Endodermal cell (in vitro differentiated cells): ENCODE measurements around the gene PACSIN2. TPM values are rescaled to one million over a fixed set of nuclear protein-coding genes. Genes with fewer than 3 reads are reported as not detected.

Experiments used
- DNase-seq: peaks from one replicate; pipeline ENCODE4 v3.0.0-alpha.2; 2017
- H3K27ac ChIP-seq: 2 replicates; pipeline ENCODE4 v1.5.1; 2013; ENCODE audit warnings: mild to moderate bottlenecking, low read depth, low read length, moderate library complexity
- H3K27me3 ChIP-seq: 2 replicates; pipeline ENCODE4 v1.6.1; 2013; ENCODE audit warnings: mild to moderate bottlenecking, low read length, moderate library complexity; ENCODE audit not compliant: insufficient read depth, control insufficient read depth, poor library complexity, severe bottlenecking
- H3K36me3 ChIP-seq: 2 replicates; pipeline ENCODE4 v1.7.0; 2013; ENCODE audit warnings: mild to moderate bottlenecking, low read length, moderate library complexity; ENCODE audit not compliant: control insufficient read depth, insufficient read depth
- H3K4me1 ChIP-seq: one replicate; pipeline ENCODE4 v1.7.0; 2013; ENCODE audit warnings: low read length; ENCODE audit not compliant: control insufficient read depth, insufficient read depth
- H3K4me3 ChIP-seq: 2 replicates; pipeline ENCODE4 v1.5.1; 2013; ENCODE audit warnings: mild to moderate bottlenecking, low read length, moderate library complexity
- H3K9ac ChIP-seq: 2 replicates; pipeline ENCODE4 v1.6.1; 2013; ENCODE audit warnings: mild to moderate bottlenecking, low read length, moderate library complexity; ENCODE audit not compliant: poor library complexity, severe bottlenecking; ENCODE audit errors: extremely low read depth
- H3K9me3 ChIP-seq: 2 replicates; pipeline ENCODE4 v1.6.1; 2013; ENCODE audit warnings: mild to moderate bottlenecking, low read length, moderate library complexity; ENCODE audit not compliant: control insufficient read depth
- H3K27ac Mint-ChIP-seq: 2 replicates; pipeline ENCODE4 v1.8.0; 2020; ENCODE audit warnings: mixed read lengths
- H3K27me3 Mint-ChIP-seq: 2 replicates; pipeline ENCODE4 v1.8.0; 2021; ENCODE audit warnings: mild to moderate bottlenecking, mixed read lengths; ENCODE audit not compliant: insufficient read depth
- H3K36me3 Mint-ChIP-seq: 2 replicates; pipeline ENCODE4 v1.8.0; 2020; ENCODE audit warnings: low read depth, mixed read lengths
- H3K4me1 Mint-ChIP-seq: 2 replicates; pipeline ENCODE4 v1.8.0; 2020; ENCODE audit warnings: mixed read lengths
- H3K4me3 Mint-ChIP-seq: 2 replicates; pipeline ENCODE4 v1.8.0; 2020; ENCODE audit warnings: mild to moderate bottlenecking, moderate library complexity, mixed read lengths
- H3K9me3 Mint-ChIP-seq: 2 replicates; pipeline ENCODE4 v1.8.0; 2020; ENCODE audit warnings: mild to moderate bottlenecking, mixed read lengths
- WGBS, 2 experiments: methylation state at CpG; one replicate each; pipeline versions ENCODE4 v1.1.5 to v1.1.7; 2013; ENCODE audit warnings: missing lambda C conversion rate in 2 of 2, mixed read lengths in 1 of 2; ENCODE audit not compliant: insufficient coverage in 1 of 2, insufficient read length in 1 of 2; 5-methylcytosine and 5-hydroxymethylcytosine counted together
- long read RNA-seq, 4 experiments: library from polyadenylated mRNA in 2 of 4; library from RNA in 1 of 4; library from capped mRNA in 1 of 4; stranded (forward) in 3 of 4; unstranded in 1 of 4; transcript quantifications; one replicate each; pipeline ENCODE4 v2.0.0, GENCODE V29; 2020 to 2021; ENCODE audit warnings: inconsistent platforms in 1 of 4
- polyA plus RNA-seq, 2 experiments: library from polyadenylated mRNA; stranded (reverse); fragments of 50-300 nt; gene quantifications; one replicate each; pipeline ENCODE4 v1.2.3, GENCODE V29; 2013
- total RNA-seq, 2 donors: library from RNA; stranded (reverse); fragmentation: NEBNext Ultra II Directional in 1 of 2; extraction: Animal tissue kit (Norgen Biotek cat#: 25700) in 1 of 2; gene quantifications; 2 replicates in 1 of 2; 3 replicates in 1 of 2; pipeline ENCODE4 v1.2.1, GENCODE V29; 2021
- TF ChIP-seq, protein P1 (sequence below): fragments of 200-600 bp; sonication (generic); conservative IDR thresholded peaks from 2 replicates; pipeline ENCODE4 v1.5.0; 2021; ENCODE audit warnings: antibody characterized with exemption, mild to moderate bottlenecking

The PACSIN2 gene, protein sequence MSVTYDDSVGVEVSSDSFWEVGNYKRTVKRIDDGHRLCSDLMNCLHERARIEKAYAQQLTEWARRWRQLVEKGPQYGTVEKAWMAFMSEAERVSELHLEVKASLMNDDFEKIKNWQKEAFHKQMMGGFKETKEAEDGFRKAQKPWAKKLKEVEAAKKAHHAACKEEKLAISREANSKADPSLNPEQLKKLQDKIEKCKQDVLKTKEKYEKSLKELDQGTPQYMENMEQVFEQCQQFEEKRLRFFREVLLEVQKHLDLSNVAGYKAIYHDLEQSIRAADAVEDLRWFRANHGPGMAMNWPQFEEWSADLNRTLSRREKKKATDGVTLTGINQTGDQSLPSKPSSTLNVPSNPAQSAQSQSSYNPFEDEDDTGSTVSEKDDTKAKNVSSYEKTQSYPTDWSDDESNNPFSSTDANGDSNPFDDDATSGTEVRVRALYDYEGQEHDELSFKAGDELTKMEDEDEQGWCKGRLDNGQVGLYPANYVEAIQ
- 10 to 100 TPM; 60.7 to 61.4 TPM for total RNA-seq
- polyA plus RNA-seq (2013, experiment 1 of 2): 47.8 TPM
- polyA plus RNA-seq (2013, experiment 2 of 2): 50.9 TPM
- long read RNA-seq, experiment 1, transcript PACSIN2-201 (11 exons, 3,249 nt): major isoform, 5 of 20 reads
- long read RNA-seq, experiment 1, partial matches to known transcripts: 4 of 20 reads
- long read RNA-seq, experiment 1, other reads (novel, unspliced or antisense): 11 of 20 reads
- long read RNA-seq, experiment 2, transcript PACSIN2-201 (11 exons, 3,249 nt): major isoform, 102 of 134 reads
- long read RNA-seq, experiment 2, partial matches to known transcripts: 15 of 134 reads
- long read RNA-seq, experiment 2, other reads (novel, unspliced or antisense): 17 of 134 reads
- long read RNA-seq, experiment 3, transcript PACSIN2-201 (11 exons, 3,249 nt): major isoform, 233 of 289 reads
- long read RNA-seq, experiment 3, partial matches to known transcripts: 16 of 289 reads
- long read RNA-seq, experiment 3, other reads (novel, unspliced or antisense): 40 of 289 reads
- long read RNA-seq, experiment 4, partial matches to known transcripts: 7 of 15 reads
- long read RNA-seq, experiment 4, other reads (novel, unspliced or antisense): 4 of 15 reads

GRCh38 chr22:43014869-43015676 lies at the start of gene PACSIN2:
Gene PACSIN2 (minus strand): TSS chr22:43015149. CDS start chr22:42912080, 103,069 bp downstream.
- WGBS, 2 experiments: 0 to 1% methylated on average over 30 to 85 of the region's 85 CpGs
- TF ChIP-seq, protein P1, sequence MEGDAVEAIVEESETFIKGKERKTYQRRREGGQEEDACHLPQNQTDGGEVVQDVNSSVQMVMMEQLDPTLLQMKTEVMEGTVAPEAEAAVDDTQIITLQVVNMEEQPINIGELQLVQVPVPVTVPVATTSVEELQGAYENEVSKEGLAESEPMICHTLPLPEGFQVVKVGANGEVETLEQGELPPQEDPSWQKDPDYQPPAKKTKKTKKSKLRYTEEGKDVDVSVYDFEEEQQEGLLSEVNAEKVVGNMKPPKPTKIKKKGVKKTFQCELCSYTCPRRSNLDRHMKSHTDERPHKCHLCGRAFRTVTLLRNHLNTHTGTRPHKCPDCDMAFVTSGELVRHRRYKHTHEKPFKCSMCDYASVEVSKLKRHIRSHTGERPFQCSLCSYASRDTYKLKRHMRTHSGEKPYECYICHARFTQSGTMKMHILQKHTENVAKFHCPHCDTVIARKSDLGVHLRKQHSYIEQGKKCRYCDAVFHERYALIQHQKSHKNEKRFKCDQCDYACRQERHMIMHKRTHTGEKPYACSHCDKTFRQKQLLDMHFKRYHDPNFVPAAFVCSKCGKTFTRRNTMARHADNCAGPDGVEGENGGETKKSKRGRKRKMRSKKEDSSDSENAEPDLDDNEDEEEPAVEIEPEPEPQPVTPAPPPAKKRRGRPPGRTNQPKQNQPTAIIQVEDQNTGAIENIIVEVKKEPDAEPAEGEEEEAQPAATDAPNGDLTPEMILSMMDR: no peak
- peak within 1 kb of the TSS; percentile 95 for H3K4me3 ChIP-seq
- Mint-ChIP-seq H3K9me3 (no peaks in the 10 kb centered on the region), H3K27me3 (peaks cover 6% of the 10 kb centered on the region), H3K27ac (peak within 1 kb of the TSS; percentile 93), H3K36me3 (peaks cover 5% of the 10 kb centered on the region), H3K4me1 (peaks cover 16% of the 10 kb centered on the region), H3K4me3 (peak within 1 kb of the TSS; percentile 94)
- peak within 1 kb of the TSS; percentile 62 for H3K9ac ChIP-seq
- no peaks in the 10 kb centered on the region for H3K4me1 ChIP-seq
- H3K9me3 ChIP-seq: no peaks in the 10 kb centered on the region
- H3K36me3 ChIP-seq: no peaks in the 10 kb centered on the region
- H3K27ac ChIP-seq: peak within 1 kb of the TSS; percentile 55
- no peaks in the 10 kb centered on the region for H3K27me3 ChIP-seq
- DNase-seq: peak; percentile 100

- Mint-ChIP-seq H3K36me3 (peaks cover 29% of the 10 kb centered on the region), H3K27ac (peak overlapping the region; percentile 64), H3K27me3 (no peaks in the 10 kb centered on the region), H3K9me3 (no peaks in the 10 kb centered on the region), H3K4me3 (no peak overlapping the region), H3K4me1 (no peaks in the 10 kb centered on the region)
- TF ChIP-seq, protein P1: peak; percentile 97
- no peak overlapping the region for H3K27ac ChIP-seq
- H3K9me3 ChIP-seq: no peaks in the 10 kb centered on the region
- H3K4me3 ChIP-seq: no peak overlapping the region
- no peak overlapping the region for H3K9ac ChIP-seq
- no peaks in the 10 kb centered on the region for H3K36me3 ChIP-seq
- no peaks in the 10 kb centered on the region for H3K27me3 ChIP-seq
- WGBS, 2 experiments: 39 to 41% methylated on average over 2 to 5 of the region's 5 CpGs
- peak; percentile 95 for DNase-seq
- H3K4me1 ChIP-seq: no peaks in the 10 kb centered on the region
These were observed 45.2 kb upstream of the PACSIN2 start for GRCh38 chr22:43060183-43060582.
